B cell (primary cell): ENCODE measurements around the gene SLC15A4. TPM values are rescaled to one million over a fixed set of nuclear protein-coding genes. Genes with fewer than 3 reads are reported as not detected.
A peak's percentile ranks its signal among the peaks of the same experiment; 100 is the strongest.

Experiments
- ATAC-seq: fragments of 200-7000 bp; cut with Tn5 transposase; one replicate; pipeline ENCODE4 v1.10.0; 2021; ENCODE audit warnings: low read depth, mild to moderate bottlenecking, moderate number of reproducible peaks, moderate library complexity
- CTCF ChIA-PET: fragments of 350-600 bp; sonication (Branson Sonifier 250); formaldehyde crosslinking; loops from one replicate; lab custom pipeline; 2021; ENCODE audit warnings: antibody characterized with exemption, inconsistent platforms; lab: Charles Lee
- POLR2A ChIA-PET: fragments of 350-600 bp; sonication (Branson Sonifier 250); formaldehyde crosslinking; loops from one replicate; lab custom pipeline; 2021; ENCODE audit warnings: antibody characterized with exemption; lab: Charles Lee
- DNase-seq: peaks from one replicate; pipeline ENCODE4 v3.0.0; 2013
- H2AFZ ChIP-seq: 2 replicates; pipeline ENCODE4 v1.6.1; 2012; ENCODE audit warnings: mild to moderate bottlenecking, low read depth, low read length; ENCODE audit not compliant: insufficient read depth, poor library complexity, severe bottlenecking
- H3K27ac ChIP-seq, 2 donors: 1 replicate in 1 of 2; 2 replicates in 1 of 2; pipeline ENCODE4 v1.5.1; 2012 to 2013; ENCODE audit warnings: low read length in 2 of 2, mild to moderate bottlenecking in 2 of 2, moderate library complexity in 1 of 2
- H3K27me3 ChIP-seq, 4 experiments: fragments of 200-600 bp in 1 of 4; sonication (generic) in 1 of 4; replicated peaks in 1 of 4; 1 replicate in 2 of 4; 2 replicates in 2 of 4; pipeline versions ENCODE4 v1.6.1 to v1.7.0; 2013 to 2016; ENCODE audit warnings: low read length in 3 of 4, mild to moderate bottlenecking in 2 of 4, mixed read lengths in 1 of 4, moderate library complexity in 1 of 4; ENCODE audit not compliant: insufficient read depth in 4 of 4, control insufficient read depth in 3 of 4; ENCODE audit errors: control extremely low read depth in 1 of 4
- H3K36me3 ChIP-seq, 2 experiments: replicated peaks in 1 of 2; 1 replicate in 1 of 2; 2 replicates in 1 of 2; pipeline versions ENCODE4 v1.6.1 to v1.7.1; 2013; ENCODE audit warnings: low read length in 1 of 2; ENCODE audit not compliant: insufficient read depth in 2 of 2, control insufficient read depth in 1 of 2; ENCODE audit errors: control extremely low read depth in 1 of 2, extremely low read depth in 1 of 2
- H3K4me1 ChIP-seq, 2 donors: fragments of 200-600 bp in 1 of 2; sonication (generic) in 1 of 2; 1 replicate in 1 of 2; 2 replicates in 1 of 2; pipeline versions ENCODE4 v1.5.1 to v1.6.1; 2013 to 2017; ENCODE audit warnings: low read length in 2 of 2; ENCODE audit not compliant: control insufficient read depth in 2 of 2, insufficient read depth in 2 of 2
- H3K4me2 ChIP-seq: replicated peaks from 2 replicates; pipeline ENCODE3; 2012; ENCODE audit warnings: mild to moderate bottlenecking, low read depth, low read length; ENCODE audit not compliant: poor library complexity, severe bottlenecking
- H3K4me3 ChIP-seq, 5 experiments: fragments of 200-600 bp in 1 of 5; sonication (generic) in 1 of 5; 1 replicate in 3 of 5; 2 replicates in 2 of 5; pipeline versions ENCODE4 v1.5.1 to v1.7.0; 2011 to 2016; ENCODE audit warnings: low read length in 4 of 5, mild to moderate bottlenecking in 4 of 5, low read depth in 2 of 5, control low read depth in 1 of 5, moderate library complexity in 1 of 5; ENCODE audit not compliant: insufficient read depth in 1 of 5; ENCODE audit errors: control extremely low read depth in 1 of 5, extremely low read depth in 1 of 5
- H3K79me2 ChIP-seq: fragments of 200-600 bp; sonication (generic); one replicate; pipeline ENCODE4 v1.6.0; 2016; ENCODE audit warnings: low read length; ENCODE audit not compliant: control insufficient read depth, insufficient read depth
- H3K9ac ChIP-seq: fragments of 200-600 bp; sonication (generic); 2 replicates; pipeline ENCODE4 v1.6.1; 2017; ENCODE audit warnings: mild to moderate bottlenecking, low read length, moderate library complexity
- H3K9me3 ChIP-seq, 3 donors: one replicate each; pipeline versions ENCODE4 v1.6.1 to v1.7.1; 2013; ENCODE audit warnings: low read length in 2 of 3; ENCODE audit not compliant: control insufficient read depth in 2 of 3, insufficient read depth in 1 of 3; ENCODE audit errors: control extremely low read depth in 1 of 3
- H4K20me1 ChIP-seq: 2 replicates; pipeline ENCODE4 v1.6.0; 2012; ENCODE audit warnings: mild to moderate bottlenecking, low read length; ENCODE audit not compliant: insufficient read depth, control insufficient read depth, poor library complexity, severe bottlenecking
- H3K27ac Mint-ChIP-seq: one replicate; pipeline ENCODE4 v1.8.0; 2021; ENCODE audit warnings: mixed read lengths
- H3K27me3 Mint-ChIP-seq: one replicate; pipeline ENCODE4 v1.8.0; 2021; ENCODE audit warnings: mixed read lengths
- H3K4me1 Mint-ChIP-seq: one replicate; pipeline ENCODE4 v1.8.0; 2021; ENCODE audit warnings: mixed read lengths
- H3K4me3 Mint-ChIP-seq: one replicate; pipeline ENCODE4 v1.8.0; 2021; ENCODE audit warnings: mixed read lengths
- H3K9me3 Mint-ChIP-seq: one replicate; pipeline ENCODE4 v1.8.0; 2022; ENCODE audit warnings: mixed read lengths; ENCODE audit not compliant: insufficient read depth
- EZH2 ChIP-seq: IDR thresholded peaks from 2 replicates; pipeline ENCODE4 v1.6.1; 2012; ENCODE audit warnings: borderline replicate concordance, low read depth, mild to moderate bottlenecking, moderate library complexity, low read length; ENCODE audit not compliant: insufficient read depth, poor library complexity, severe bottlenecking
- WGBS: methylation state at CpG from one replicate; pipeline ENCODE4 v1.1.5; 2013; ENCODE audit warnings: missing lambda C conversion rate; ENCODE audit not compliant: insufficient coverage; 5-methylcytosine and 5-hydroxymethylcytosine counted together
- intact Hi-C: fragments of 100-400 bp; cut with micrococcal nuclease; formaldehyde crosslinking; loops from one replicate; pipeline ENCODE4 v1.10.0; 2022
- polyA plus RNA-seq: library from polyadenylated mRNA; depleted of rRNA; stranded (reverse); fragments of >200 nt; gene quantifications from 2 replicates; pipeline ENCODE4 v1.2.3, GENCODE V29; 2012
- total RNA-seq, 2 donors: library from RNA; stranded (reverse); fragments of 120-200 nt in 1 of 2; gene quantifications; 1 replicate in 1 of 2; 2 replicates in 1 of 2; pipeline versions ENCODE4 v1.2.3 to v1.2.4, GENCODE V29; 2013 to 2022
- TF ChIP-seq, protein P1 (sequence below): fragments of 200-600 bp; IDR thresholded peaks from one replicate; pipeline ENCODE4 v1.8.0; 2022; ENCODE audit warnings: antibody characterized with exemption, mild to moderate bottlenecking

SLC15A4 gene
- total and polyA plus RNA-seq, 2 donors (not counting 1 experiment from before 2014, with no cell fraction given): 48.9 to 67.2 TPM

DNA sequence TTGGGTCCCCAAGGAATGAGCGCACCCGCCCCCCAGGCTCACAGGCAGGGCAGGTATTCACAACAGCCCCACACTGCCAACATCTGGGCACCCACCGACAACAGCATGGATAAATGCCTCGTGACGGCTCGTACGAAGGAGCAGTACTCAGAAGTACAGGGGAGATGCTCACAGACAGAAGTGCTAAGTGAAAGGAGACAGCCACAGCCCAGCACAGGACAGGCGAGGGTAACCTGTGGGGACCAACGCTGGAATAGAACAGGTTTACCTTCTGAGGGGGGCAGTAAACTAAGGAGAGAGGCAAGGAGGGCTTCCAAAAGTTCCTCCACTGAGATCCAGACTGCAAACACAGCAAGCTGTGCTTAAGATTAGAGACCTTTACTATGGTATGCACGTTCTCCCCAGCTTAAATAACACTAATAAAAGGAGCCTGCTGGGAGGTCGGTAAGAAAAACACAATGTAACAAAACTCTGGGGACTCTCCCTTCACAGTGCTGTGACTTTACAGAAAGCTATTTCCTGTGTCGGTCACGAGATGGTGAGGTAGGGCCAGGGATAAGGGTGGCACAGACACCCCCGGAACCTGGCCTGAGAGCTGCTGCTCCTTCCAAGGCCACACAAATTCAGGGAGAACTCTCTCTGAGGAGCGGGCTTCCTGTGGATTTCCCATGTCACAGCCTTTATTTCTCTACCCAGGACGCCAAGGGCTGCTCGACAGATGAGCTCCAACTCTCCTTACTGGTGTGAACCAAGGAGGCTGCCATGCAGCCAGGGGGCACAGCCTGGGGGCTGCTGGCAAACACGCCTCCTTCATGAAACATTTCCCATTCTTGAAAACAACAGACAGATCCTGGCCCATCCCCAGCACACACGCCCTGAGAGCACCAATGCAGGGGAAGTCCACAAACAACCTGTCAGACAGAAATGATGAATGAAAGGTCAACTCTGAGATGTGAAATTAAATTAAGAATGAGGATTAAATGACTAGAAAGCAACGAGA, 26.3 kb downstream of the SLC15A4 start:
- no peak for TF ChIP-seq EZH2
- H3K9me3 ChIP-seq: no peaks in the 10 kb centered on the region
- intact Hi-C loops: loop anchor here (1.0 to 5.0 kb wide), 3 partner anchors 13 to 120 kb away; partner anchors contain the start of gene SLC15A4
- peak overlapping the region; percentile 84 to 93 for H3K27ac ChIP-seq
- H2AFZ ChIP-seq: peak overlapping the region; percentile 29
- 64% methylated on average over 13 of the region's 20 CpGs for WGBS
- no peaks in the 10 kb centered on the region for H3K27me3 ChIP-seq
- Mint-ChIP-seq H3K9me3 (no peaks in the 10 kb centered on the region), H3K27ac (peak overlapping the region; percentile 88), H3K4me3 (peak overlapping the region; percentile 73), H3K27me3 (no peaks in the 10 kb centered on the region), H3K4me1 (peaks cover 91% of the 10 kb centered on the region)
- ChIA-PET CTCF (interaction anchor here (1.6 to 6.5 kb wide), 11 partner anchors 8 to 152 kb away, joined by 3 to 65 read pairs (median 6); partner anchors contain the start of gene SLC15A4), POLR2A (interaction anchor here (0.9 to 6.1 kb wide), 5 partner anchors 14 to 33 kb away, joined by 3 to 47 read pairs (median 14); partner anchors contain the start of gene SLC15A4)
- H4K20me1 ChIP-seq: peaks cover 7% of the 10 kb centered on the region
- H3K4me2 ChIP-seq: peak overlapping the region; percentile 74
- H3K79me2 ChIP-seq: peaks cover 56% of the 10 kb centered on the region
- H3K36me3 ChIP-seq: peaks cover 2 to 56% of the 10 kb centered on the region in 2 experiments
- H3K4me1 ChIP-seq: peaks cover 84 to 86% of the 10 kb centered on the region in 2 donors
- ATAC-seq: peak; percentile 54
- peak overlapping the region in 2 of 5 experiments; percentile 16 to 23 for H3K4me3 ChIP-seq
- peak; percentile 75 for DNase-seq
- H3K9ac ChIP-seq: peak overlapping the region; percentile 27

DNA sequence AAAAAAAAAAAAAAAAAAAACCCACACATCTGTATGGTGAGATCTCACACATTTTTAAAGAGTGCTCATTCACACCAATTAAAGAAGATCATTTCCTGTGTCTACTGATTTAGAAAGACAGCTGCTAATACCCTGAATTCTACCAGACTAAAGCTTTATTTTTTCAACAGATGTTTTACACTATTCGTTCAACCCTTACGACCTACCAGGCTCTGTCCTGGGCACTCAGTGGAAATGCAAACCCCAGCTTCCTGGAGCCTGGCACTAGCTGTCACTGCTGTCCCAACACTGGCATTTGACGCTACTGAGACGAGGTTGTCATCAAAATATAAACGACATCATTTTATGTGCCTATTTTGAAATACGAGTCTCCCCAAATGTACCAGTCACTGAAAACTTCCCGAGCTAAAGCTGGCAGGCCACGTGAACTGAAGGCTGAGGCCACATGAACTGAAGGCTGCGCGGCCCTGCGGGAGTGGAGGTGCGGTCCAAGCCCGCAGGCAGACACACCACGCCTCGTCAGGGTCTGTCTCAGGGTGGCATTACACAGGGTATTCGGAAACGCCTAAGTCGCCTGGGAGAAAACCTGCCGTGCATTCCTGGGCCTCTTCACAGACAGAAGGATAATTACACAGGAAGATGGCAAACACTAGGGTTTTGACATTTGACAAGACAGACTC, 27.2 kb downstream of the SLC15A4 start:
- peak overlapping the region; percentile 73 for H3K4me3 Mint-ChIP-seq
- Histone ChIP-seq H3K27me3 (no peaks in the 10 kb centered on the region), H4K20me1 (peaks cover 4% of the 10 kb centered on the region), H2AFZ (no peak overlapping the region), H3K36me3 (peaks cover 2 to 62% of the 10 kb centered on the region in 2 experiments), H3K79me2 (peaks cover 54% of the 10 kb centered on the region), H3K9ac (peak overlapping the region; percentile 27), H3K27ac (peak overlapping the region; percentile 84 to 93), H3K4me3 (peak overlapping the region in 2 of 5 experiments; percentile 23 to 25), H3K4me2 (peak overlapping the region; percentile 74), H3K4me1 (peaks cover 84 to 86% of the 10 kb centered on the region in 2 donors), H3K9me3 (no peaks in the 10 kb centered on the region)
- intact Hi-C loops: loop anchor here (1.0 to 5.0 kb wide), 4 partner anchors 14 to 121 kb away; partner anchors contain the start of gene SLC15A4
- DNase-seq (peak; percentile 50), ATAC-seq (peak; percentile 14)
- no peak for TF ChIP-seq EZH2
- TF ChIP-seq, protein P1, sequence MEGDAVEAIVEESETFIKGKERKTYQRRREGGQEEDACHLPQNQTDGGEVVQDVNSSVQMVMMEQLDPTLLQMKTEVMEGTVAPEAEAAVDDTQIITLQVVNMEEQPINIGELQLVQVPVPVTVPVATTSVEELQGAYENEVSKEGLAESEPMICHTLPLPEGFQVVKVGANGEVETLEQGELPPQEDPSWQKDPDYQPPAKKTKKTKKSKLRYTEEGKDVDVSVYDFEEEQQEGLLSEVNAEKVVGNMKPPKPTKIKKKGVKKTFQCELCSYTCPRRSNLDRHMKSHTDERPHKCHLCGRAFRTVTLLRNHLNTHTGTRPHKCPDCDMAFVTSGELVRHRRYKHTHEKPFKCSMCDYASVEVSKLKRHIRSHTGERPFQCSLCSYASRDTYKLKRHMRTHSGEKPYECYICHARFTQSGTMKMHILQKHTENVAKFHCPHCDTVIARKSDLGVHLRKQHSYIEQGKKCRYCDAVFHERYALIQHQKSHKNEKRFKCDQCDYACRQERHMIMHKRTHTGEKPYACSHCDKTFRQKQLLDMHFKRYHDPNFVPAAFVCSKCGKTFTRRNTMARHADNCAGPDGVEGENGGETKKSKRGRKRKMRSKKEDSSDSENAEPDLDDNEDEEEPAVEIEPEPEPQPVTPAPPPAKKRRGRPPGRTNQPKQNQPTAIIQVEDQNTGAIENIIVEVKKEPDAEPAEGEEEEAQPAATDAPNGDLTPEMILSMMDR: no peak
- ChIA-PET CTCF (interaction anchor here (1.4 to 6.5 kb wide), 11 partner anchors 7 to 151 kb away, joined by 3 to 65 read pairs (median 9); partner anchors contain the start of gene SLC15A4), POLR2A (interaction anchor here (0.6 to 6.1 kb wide), 4 partner anchors 14 to 169 kb away, joined by 4 to 47 read pairs (median 18); no protein-coding TSS in a partner anchor)
- no peaks in the 10 kb centered on the region for H3K9me3 Mint-ChIP-seq
- no peaks in the 10 kb centered on the region for H3K27me3 Mint-ChIP-seq
- 53% methylated on average over 19 of the region's 19 CpGs for WGBS
- peaks cover 91% of the 10 kb centered on the region for H3K4me1 Mint-ChIP-seq
- H3K27ac Mint-ChIP-seq: peak overlapping the region; percentile 88
